Subcutaneous adipose tissue (tissue), 4 donors: Measurements from ENCODE around the gene FAM193B. TPM values are rescaled to one million over a fixed set of nuclear protein-coding genes. Genes with fewer than 3 reads are reported as not detected.

ENCODE experiments used
- CTCF ChIP-seq: fragments of 450-650 bp; IDR thresholded peaks from one replicate; pipeline ENCODE4 v1.5.1; 2016; ENCODE audit warnings: low read depth, mild to moderate bottlenecking, control low read depth, antibody characterized with exemption, moderate library complexity
- total RNA-seq, 4 donors: library from RNA; depleted of rRNA; stranded (reverse); fragments of >200 nt; gene quantifications; one replicate each; pipeline ENCODE4 v1.1.0, GENCODE V29; 2016

Gene FAM193B
- total RNA-seq, 4 donors from 2014 or later = 25.8 to 95.5 (median 35.5) TPM

DNA sequence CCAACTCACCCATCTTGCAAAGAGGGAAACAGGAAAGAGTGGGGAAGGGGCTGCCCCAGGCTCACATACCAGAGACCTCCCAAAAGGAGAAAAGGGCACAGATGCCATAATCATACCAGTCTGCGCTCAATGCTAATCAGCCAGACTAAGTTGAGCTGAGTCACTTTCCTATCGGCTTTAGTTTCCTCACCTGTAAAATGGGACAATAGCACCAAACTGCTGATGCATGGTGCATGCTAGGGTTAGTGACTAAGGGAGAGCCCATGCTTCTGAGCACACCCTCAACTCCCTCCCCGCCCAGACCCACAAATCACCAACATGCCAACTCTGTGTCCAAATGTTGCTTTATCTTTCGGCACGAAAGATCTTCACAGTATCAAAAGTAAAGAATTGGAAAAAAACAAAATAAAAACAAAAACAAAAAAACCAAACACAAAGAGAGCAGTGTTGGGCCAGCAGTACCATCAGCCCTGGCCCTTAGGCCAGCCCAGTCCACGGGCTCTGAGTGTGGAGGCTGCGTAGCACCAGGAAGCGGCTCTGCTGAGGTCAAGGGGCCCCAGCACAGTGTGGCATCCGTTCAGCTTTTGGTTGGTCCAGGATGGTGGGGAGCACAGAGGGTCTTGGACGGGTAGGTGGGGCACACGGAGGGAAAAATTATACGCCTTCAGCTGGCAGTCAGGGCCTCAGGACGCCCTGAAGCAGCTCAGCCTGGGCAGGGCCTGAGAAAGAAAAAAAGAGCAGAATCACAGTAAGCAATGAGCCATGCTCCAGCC, 34.7 kb downstream of the FAM193B start:
- TF ChIP-seq CTCF = no peak

DNA sequence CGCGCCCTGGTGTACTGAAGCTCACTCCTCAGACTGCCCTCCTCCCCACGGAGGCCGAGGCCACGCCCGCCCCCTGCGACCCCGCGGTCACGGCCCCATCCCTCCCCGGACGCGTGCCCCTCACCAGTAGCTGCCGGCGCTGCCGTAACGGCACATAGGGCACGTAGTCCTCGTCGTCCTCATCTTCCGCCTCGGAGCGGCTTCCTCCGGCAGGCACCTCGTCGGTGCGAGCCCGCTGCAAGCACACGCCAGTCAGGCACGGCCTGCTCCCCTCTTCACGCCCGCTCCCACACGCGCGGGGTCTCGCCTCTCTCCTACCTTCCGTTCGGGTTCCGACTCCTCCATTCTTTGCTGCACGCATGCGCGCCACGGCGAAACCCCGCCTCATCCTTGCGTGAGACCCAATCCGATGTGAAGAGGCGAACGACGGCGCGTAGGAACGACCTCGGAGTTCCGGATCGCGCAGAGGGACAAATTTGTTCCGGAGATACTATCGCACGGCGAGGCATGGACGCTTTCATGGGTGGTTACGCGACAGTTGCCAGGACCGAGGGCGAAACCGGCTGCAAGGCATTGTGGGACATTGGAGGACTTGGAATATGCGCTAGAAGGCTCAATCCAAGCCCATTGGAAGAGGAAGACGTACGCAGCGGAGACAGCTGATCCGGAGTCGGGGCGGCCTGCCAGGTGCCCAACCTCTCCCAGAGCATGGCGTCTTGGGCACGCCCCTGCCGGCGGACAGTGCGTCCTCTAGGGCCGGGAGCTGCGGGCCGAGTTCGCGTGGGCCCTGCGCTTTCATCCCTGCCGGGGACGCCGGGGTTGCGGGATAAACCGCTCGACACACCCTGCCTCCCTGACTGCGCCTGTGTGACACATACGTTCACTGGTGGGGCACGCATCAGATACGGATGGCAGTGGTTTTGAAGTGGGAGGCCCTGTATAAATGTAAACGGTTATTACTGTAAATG, 37.5 kb downstream of the FAM193B start, which contains the start of gene DDX41:
DDX41 (minus strand) TSS at position 361 of the 968 bp plus-strand sequence; CDS start at position 345, 16 bp downstream.
- no peak for TF ChIP-seq CTCF

- TF ChIP-seq CTCF = no peak
These were observed 38.8 kb downstream of the FAM193B start for GRCh38 chr5:177515580-177515979.

DNA sequence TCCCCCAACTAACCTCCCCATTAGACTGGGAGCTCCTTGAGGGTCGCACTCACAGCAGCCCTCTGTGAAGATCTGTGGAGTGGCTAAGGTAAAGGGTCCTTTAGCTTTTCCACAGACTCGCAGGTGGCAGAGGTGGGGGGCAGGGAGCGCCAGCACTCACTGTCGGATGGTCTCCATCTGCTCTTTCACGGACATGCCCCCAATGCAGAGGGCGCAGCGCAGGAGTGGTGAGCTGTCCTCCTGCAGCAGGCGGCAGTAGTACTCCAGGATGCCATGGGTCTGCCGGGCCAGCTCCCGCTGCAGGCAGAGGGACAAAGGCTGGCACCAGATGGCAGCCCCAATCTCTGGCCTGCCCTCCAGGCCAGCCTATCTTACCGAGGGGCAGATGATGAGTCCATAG, 39.8 kb downstream of the FAM193B start:
- TF ChIP-seq CTCF = no peak

- no peak for TF ChIP-seq CTCF
These were observed 40.9 kb downstream of the FAM193B start for GRCh38 chr5:177513500-177513899.

DNA sequence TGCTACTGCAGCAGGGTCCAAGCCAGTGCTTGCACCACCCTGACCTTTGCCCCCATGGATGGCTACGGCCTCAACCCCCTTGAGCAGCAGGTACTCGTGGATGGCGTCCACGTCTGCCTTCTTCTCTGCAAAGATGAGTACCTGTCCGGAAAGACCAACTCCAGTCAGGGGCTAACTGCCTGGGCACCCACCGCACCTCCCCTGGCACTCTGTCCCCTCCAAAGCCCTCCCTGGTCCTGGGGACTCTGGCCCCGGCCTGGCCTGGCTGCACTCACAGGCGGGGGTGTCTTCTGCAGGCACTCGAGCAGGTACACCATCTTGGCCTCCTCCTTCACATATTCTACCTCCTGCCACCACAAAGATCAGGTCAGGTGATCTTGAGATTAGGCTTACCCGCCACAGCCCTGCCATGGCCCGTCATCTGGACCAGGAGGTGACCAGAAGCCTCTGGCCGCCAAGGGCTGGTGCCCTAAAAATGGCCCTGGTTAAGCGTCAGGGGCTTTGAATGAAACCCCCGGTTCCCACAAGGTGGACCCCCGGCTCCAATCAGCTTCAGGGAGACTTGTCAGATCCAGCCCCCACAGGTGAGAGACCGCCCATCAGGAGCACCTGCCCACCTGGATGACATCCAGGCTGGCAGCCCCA, 41.5 kb downstream of the FAM193B start:
- TF ChIP-seq CTCF = no peak
